GM18499 (cell line): ENCODE measurements around the gene MED13L.
A peak's percentile ranks its signal among the peaks of the same experiment; 100 is the strongest.

ENCODE experiments used
- ATAC-seq: cut with Tn5 transposase; IDR thresholded peaks from one replicate; pipeline ENCODE4 v1.9.1; 2021; ENCODE audit warnings: moderate number of reproducible peaks; ENCODE audit not compliant: insufficient read depth, unreplicated experiment

Gene MED13L

GRCh38 chr12:116277467-116278278 lies at the start of gene MED13L:
MED13L (minus strand) TSS chr12:116277693; CDS start chr12:116277131, 562 bp downstream.
- ATAC-seq = no peak

- peak; percentile 69 for ATAC-seq
These were observed 47.8 kb upstream of the MED13L start for GRCh38 chr12:116325336-116325664.

DNA sequence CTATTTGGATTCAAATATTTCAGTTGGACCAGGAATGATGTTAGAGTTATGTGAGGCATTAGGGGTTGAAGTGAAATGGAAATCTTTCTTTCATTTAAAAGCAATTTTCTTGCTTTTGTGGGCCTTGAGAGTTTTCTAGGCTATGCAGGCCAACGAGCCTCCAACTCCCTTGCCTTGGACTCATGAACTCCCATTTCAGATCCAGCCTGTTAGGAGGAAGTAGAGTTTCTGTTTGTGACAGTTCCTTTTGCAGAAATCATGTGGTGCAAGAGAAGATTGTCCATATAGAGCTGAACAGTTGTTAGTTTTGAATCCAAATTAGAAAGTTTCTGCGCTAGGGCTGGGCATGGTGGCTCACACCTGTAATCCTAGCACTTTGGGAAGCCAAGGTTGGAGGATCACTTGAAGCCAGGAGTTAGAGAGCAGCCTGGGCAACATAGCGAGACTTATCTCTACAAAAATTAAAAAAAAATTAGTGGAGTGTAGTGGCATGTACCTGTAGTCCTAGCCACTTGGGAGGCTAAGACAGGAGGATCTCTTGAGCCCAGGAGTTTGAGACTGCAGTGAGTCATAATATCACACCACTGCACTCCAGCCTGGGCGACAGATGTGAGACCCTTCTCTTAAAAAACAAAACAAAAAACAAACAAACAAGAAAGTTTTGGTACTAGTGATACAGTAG lies 47.3 kb upstream of the MED13L start:
- peak; percentile 17 for ATAC-seq

GRCh38 chr12:116323406-116324386 lies 46.2 kb upstream of the MED13L start:
- no peak for ATAC-seq

DNA sequence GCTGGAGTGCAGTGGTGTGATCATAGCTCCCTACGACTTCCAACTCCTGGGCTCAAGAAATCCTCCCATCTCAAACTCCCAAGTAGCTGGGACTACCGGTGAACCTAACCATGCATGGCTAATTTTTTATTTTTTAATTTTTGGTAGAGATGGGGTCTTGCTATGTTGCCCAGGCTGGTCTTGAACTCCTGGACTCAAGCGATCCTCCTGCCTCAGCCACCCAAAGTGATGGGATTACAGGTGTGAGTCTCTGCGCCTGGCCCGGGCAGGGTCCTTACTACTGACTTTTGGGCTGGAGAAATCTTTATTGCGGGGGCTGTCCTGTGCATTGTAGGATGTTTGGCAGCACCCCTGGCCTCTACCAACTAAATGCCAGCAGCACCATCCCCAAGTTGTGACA lies 44.4 kb upstream of the MED13L start:
- no peak for ATAC-seq

DNA sequence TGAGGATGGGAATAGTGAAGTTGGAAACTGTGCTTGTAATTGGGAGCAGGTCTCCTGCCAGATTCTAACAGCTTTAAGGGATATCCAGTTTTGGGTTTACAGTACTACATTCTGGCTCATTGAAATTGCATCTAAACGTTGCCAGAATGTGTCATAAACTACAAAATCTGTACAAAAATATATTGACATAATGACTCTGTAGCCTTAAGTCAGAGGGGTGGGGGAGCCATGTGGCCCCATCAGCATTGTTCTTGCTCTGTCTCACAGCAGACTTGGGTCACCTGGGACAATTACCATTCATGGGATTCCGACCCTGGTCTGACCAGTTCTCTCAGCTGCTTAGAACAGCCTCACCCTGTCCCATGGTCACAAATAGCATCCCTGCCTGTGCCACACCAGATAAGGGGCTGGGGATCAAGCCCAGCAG lies 43.3 kb upstream of the MED13L start:
- ATAC-seq = no peak

GRCh38 chr12:116319898-116320621 lies 42.6 kb upstream of the MED13L start:
- ATAC-seq = no peak

DNA sequence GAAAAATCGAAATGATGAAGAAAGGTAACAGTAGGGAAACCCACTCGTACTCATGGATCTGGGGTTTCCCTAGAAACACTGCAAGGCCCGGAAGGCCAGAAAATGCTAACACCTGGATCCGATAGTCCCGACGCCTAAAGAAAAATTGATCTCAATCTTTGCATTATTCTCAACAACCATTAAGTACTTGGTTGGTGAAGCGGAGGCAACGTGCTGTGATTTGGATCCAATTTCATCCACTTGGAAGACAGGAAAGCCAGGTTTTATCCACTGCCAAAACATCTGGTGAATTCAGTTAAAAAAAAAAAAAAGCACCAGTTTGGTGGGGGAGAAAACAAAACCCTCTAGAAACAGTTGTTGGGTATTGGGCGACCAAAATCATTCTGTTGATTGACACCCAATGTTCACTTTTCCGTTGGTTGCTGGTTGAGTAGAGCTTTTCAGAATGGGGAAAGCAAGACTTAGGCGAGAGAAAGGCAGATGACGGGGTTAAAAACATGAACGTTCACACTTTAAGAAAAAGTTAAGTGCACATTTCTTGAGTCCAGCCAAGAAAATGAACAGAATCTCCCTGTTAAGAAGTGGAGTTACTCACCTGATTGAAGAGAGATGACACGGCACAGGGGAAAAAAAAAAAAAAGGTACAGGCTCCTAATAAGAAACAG lies 41.9 kb upstream of the MED13L start:
- no peak for ATAC-seq

- ATAC-seq = no peak
These were observed 41.2 kb upstream of the MED13L start for GRCh38 chr12:116318576-116319232.

- no peak for ATAC-seq
These were observed 40.6 kb upstream of the MED13L start for GRCh38 chr12:116317986-116318575.

GRCh38 chr12:116317139-116317538 lies 39.6 kb upstream of the MED13L start:
- no peak for ATAC-seq

DNA sequence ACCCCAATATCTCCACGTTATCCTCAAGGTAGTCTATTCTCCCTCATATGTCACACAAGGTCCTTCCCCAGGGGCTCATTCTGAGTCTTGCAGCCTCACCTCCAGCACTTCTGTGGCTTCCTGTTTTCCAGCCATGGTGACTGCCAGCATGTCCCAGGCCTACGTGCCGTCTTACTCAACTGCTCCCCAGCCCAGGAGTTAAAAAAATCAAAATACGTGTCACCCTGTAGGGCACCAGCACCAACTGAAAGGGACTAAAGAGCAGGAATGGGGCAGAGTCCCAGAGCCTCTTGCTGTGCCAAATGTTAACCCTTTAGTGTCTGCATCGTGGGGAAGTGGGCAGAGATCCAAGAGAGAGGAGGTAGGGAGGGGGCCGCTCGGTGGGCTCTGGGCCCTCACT lies 37.0 kb upstream of the MED13L start:
- no peak for ATAC-seq

- no peak for ATAC-seq
These were observed 35.9 kb upstream of the MED13L start for GRCh38 chr12:116313194-116313927.

DNA sequence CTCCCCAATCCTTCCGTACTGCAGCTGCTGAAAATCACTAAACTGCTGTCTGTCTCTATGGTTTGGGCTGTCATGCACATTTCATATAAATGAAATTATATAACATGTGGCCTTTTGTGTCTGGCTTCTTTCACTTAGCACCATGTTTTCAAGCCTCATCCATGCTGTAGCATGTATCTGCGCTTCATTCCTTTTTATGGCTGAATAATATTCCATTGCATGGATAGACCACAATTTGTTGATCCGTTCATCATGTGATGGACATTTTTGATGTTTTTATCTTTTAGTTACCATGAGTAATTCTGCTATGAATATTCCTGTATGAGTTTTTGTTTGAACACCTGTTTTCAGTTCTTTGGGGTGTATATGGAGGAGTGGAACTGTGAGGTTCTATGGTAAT lies 32.6 kb upstream of the MED13L start:
- no peak for ATAC-seq

DNA sequence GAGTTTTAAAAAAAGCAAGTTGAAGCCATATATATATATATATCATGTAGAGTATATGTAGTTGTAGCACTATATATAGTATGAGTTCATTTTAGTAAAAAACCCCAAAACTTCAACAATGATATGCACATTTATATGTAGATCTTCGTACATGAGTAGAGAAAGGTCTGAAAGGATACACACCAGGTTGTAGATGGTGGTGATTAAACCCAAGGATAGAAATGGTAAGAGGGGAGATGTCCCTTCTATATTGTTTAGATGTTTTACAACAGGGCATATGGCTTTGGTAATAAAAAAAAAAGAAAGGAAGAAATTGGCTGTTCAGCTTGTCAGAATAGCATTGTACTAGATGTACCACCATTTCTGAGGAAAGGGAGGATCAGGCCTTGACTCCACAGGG lies 31.9 kb upstream of the MED13L start:
- ATAC-seq = no peak

- ATAC-seq = no peak
These were observed 31.2 kb upstream of the MED13L start for GRCh38 chr12:116308647-116309046.

DNA sequence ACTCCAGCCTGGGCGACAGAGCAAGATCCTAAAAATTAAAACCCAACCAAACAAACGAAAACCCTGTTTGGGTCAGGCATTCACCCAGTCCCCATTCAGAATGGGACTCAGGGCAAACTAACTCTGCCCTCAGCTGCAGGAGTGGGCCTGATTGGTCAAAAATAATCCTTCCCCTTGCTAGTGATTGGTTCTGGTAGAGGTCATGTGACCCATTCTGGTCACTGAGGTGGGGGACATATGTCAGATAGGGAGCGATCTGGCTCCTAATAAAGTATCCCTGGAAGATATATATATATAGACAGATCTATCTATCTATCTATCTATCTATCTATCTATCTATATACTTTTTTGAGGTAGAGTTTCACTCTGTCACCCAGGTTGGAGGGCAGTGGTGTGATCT lies 29.5 kb upstream of the MED13L start:
- no peak for ATAC-seq

DNA sequence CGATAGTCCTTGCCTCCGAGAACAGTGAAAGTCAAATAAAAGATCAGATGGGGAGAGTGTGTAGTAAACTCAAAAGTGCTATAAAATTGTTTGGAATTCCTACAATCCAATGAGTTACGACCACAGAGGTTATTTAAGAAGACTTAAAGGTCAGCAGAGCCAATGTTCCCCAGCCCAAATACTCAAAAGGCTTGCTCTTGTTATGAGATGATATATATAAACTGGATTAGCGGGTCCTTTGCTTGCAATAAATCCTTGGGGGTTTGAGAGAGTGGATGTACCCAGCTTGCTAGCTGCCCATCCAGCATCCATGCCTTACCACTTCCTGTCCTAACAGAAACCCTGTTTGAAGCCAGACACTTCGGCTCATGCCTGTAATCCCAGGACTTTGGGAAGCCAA lies 29.0 kb upstream of the MED13L start:
- ATAC-seq = no peak
